HepG2 (cell line): ENCODE measurements around the gene VWA5B1. TPM values are rescaled to one million over a fixed set of nuclear protein-coding genes. Genes with fewer than 3 reads are reported as not detected.

ENCODE experiments used
- ATAC-seq: fragments of 200-7000 bp; cut with Tn5 transposase; 3 replicates; pipeline ENCODE4 v1.9.1; 2020; ENCODE audit warnings: mild to moderate bottlenecking, moderate library complexity
- BruUV-seq: library from RNA; stranded (reverse); fragments of 400-500 nt; replicated peaks from 2 replicates; lab custom pipeline; 2021; lab: Mats Ljungman, UMichigan
- CTCF ChIA-PET: fragments of 300-600 bp; formaldehyde crosslinking; extraction: SDS; loops from one replicate; lab custom pipeline; 2021; ENCODE audit warnings: low total read pairs, inconsistent platforms, low intra/inter-chr PET ratio; lab: Yijun Ruan, JAX
- POLR2A ChIA-PET: fragments of 350-600 bp; sonication (Branson Sonifier 250); formaldehyde crosslinking; loops from one replicate; lab custom pipeline; 2020; ENCODE audit warnings: antibody characterized with exemption, inconsistent platforms; lab: Yijun Ruan, JAX
- DNase-seq: peaks from one replicate; pipeline ENCODE4 v3.0.0-alpha.2; 2015; ENCODE audit warnings: low spot score
- FAIRE-seq: peaks from 3 replicates; lab custom pipeline; 2011; peaks lifted over from hg19 to GRCh38; lab: Jason Lieb, UNC
- H2AFZ ChIP-seq: one replicate; pipeline ENCODE4 v1.6.1; 2011; ENCODE audit warnings: low read length, inconsistent platforms
- H3K27ac ChIP-seq: fragments of 300-600 bp; 3 replicates; pipeline ENCODE4 v1.8.0; 2011; ENCODE audit warnings: mixed run types, mild to moderate bottlenecking, mixed read lengths, low read length, inconsistent platforms; ENCODE audit not compliant: insufficient read depth; ENCODE audit errors: extremely low read length
- H3K27me3 ChIP-seq, 2 experiments: fragments of 200-600 bp in 1 of 2; 2 replicates in 1 of 2; 3 replicates in 1 of 2; pipeline versions ENCODE4 v1.6.0 to v1.8.0; 2011; ENCODE audit warnings: low read length in 2 of 2, mild to moderate bottlenecking in 2 of 2, moderate library complexity in 2 of 2, inconsistent platforms in 1 of 2; ENCODE audit not compliant: insufficient read depth in 2 of 2, control insufficient read depth in 1 of 2
- H3K36me3 ChIP-seq, 2 experiments: fragments of 200-600 bp in 1 of 2; replicated peaks in 1 of 2; 2 replicates in 1 of 2; 3 replicates in 1 of 2; pipeline versions ENCODE4 v1.5.1 to v1.8.0; 2011; ENCODE audit warnings: low read length in 2 of 2, inconsistent platforms in 1 of 2; ENCODE audit not compliant: insufficient read depth in 2 of 2, control insufficient read depth in 1 of 2
- H3K4me1 ChIP-seq: 2 replicates; pipeline ENCODE4 v1.5.1; 2012; ENCODE audit warnings: low read length, inconsistent platforms; ENCODE audit not compliant: insufficient read depth
- H3K4me2 ChIP-seq: 2 replicates; pipeline ENCODE4 v1.6.0; 2011; ENCODE audit warnings: low read depth, low read length, inconsistent platforms
- H3K4me3 ChIP-seq, 3 experiments: fragments of 200-600 bp in 1 of 3; sonication (generic), shearing (Covaris generic) in 1 of 3; replicated peaks in 1 of 3; 2 replicates each; pipeline ENCODE4 v1.5.1; 2011 to 2016; ENCODE audit warnings: low read length in 3 of 3, inconsistent platforms in 2 of 3, low read depth in 2 of 3, mild to moderate bottlenecking in 2 of 3, control low read depth in 1 of 3, mixed read lengths in 1 of 3; ENCODE audit not compliant: insufficient read depth in 1 of 3
- H3K79me2 ChIP-seq: one replicate; pipeline ENCODE4 v1.6.1; 2011; ENCODE audit warnings: low read length, inconsistent platforms; ENCODE audit not compliant: insufficient read depth
- H3K9ac ChIP-seq: 2 replicates; pipeline ENCODE4 v1.6.0; 2011; ENCODE audit warnings: mild to moderate bottlenecking, low read depth, low read length, inconsistent platforms; ENCODE audit not compliant: insufficient read depth
- H3K9me3 ChIP-seq: 2 replicates; pipeline ENCODE4 v1.5.1; 2012; ENCODE audit warnings: mild to moderate bottlenecking, low read length
- H4K20me1 ChIP-seq: 2 replicates; pipeline ENCODE4 v1.6.0; 2011; ENCODE audit warnings: inconsistent platforms, mild to moderate bottlenecking, low read length, moderate library complexity; ENCODE audit not compliant: insufficient read depth
- GTF2F1 ChIP-seq: fragments of 150-350 bp; IDR thresholded peaks from 2 replicates; pipeline ENCODE4 v1.6.1; 2014; ENCODE audit warnings: low read length
- TMF1 ChIP-seq: sonication (generic); formaldehyde crosslinking; IDR thresholded peaks from 2 replicates; pipeline ENCODE4 v1.8.1; 2022; ENCODE audit warnings: low read depth, missing genetic modification reagents
- ZNF224 ChIP-seq: sonication (generic); formaldehyde crosslinking; IDR thresholded peaks from 2 replicates; pipeline ENCODE4 v1.5.0; 2020; ENCODE audit warnings: mild to moderate bottlenecking, missing genetic modification reagents
- WGBS: methylation state at CpG from one replicate; pipeline ENCODE4 v1.1.6; 2017; ENCODE audit warnings: low lambda C conversion rate; 5-methylcytosine and 5-hydroxymethylcytosine counted together
- in situ Hi-C: cut with HindIII; loops from 2 replicates; pipeline ENCODE4 v1.10.0; 2017; ENCODE audit warnings: low pct_unique_long_range_greater_than_20kb; ENCODE audit not compliant: extremely low pct_ligation_motif_present
- intact Hi-C: fragments of 100-400 bp; cut with micrococcal nuclease; formaldehyde crosslinking; loops from one replicate; pipeline ENCODE4 v1.10.0; 2022; ENCODE audit not compliant: unreplicated experiment
- polyA plus RNA-seq, 8 experiments: library from polyadenylated mRNA; depleted of rRNA in 3 of 8; stranded (reverse) in 7 of 8; unstranded in 1 of 8; fragments of >200 nt; fragmentation: Illumina TruSeq in 4 of 8; extraction: Trizol in 4 of 8; gene quantifications; 2 replicates each; pipeline versions ENCODE4 v1.2.1 to v1.2.3, GENCODE V29; 2011 to 2016; ENCODE audit warnings: low read depth in 4 of 8, missing spikeins in 1 of 8, mixed read lengths in 1 of 8; ENCODE audit not compliant: insufficient read depth in 1 of 8
- total RNA-seq, 5 experiments: library from RNA; depleted of rRNA; stranded (reverse); fragments of >200 nt; fragmentation: Illumina TruSeq; extraction: Trizol; gene quantifications; 2 replicates each; pipeline ENCODE4 v1.2.3, GENCODE V29; 2016; ENCODE audit warnings: low read depth in 1 of 5
- TF ChIP-seq, protein P1 (sequence below): sonication (generic); formaldehyde crosslinking; IDR thresholded peaks from 2 replicates; pipeline ENCODE4 v1.5.0; 2020; ENCODE audit warnings: missing genetic modification reagents, mild to moderate bottlenecking, borderline replicate concordance

VWA5B1 gene
- total and polyA plus RNA-seq, 2 of the 13 experiments (the other 11 are each of a cell fraction or from before 2014, with no cell fraction given), result not detected

DNA sequence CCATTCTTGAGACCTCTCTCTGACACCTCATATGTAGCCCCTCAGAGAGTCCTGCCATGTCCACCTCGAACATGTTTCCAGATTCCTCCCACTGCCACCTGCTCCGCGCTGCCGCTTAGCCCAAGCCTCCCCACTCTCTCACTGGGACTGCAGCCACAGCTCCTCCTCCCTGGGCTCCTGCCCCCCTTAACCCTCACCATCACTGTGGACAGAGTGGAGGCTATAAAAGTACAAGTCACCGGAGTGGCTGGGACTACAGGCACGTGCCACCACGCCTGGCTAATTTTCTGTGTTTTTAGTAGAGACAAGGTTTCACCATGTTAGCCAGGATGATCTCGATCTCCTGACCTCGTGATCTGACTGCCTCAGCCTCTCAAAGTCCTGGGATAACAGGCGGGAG, 77.0 kb downstream of the VWA5B1 start:
- Histone ChIP-seq H3K27ac (no peak overlapping the region), H3K9me3 (no peaks in the 10 kb centered on the region), H3K4me1 (peaks cover 8% of the 10 kb centered on the region; the same call in 1 of the 2 replicates), H3K4me3 (no peak overlapping the region), H3K79me2 (no peaks in the 10 kb centered on the region), H4K20me1 (no peaks in the 10 kb centered on the region), H3K9ac (no peak overlapping the region), H2AFZ (no peak overlapping the region), H3K36me3 (no peaks in the 10 kb centered on the region), H3K4me2 (no peak overlapping the region), H3K27me3 (peaks cover 5 to 42% of the 10 kb centered on the region in 2 experiments)
- in situ Hi-C loops (no loop called here), intact Hi-C loops (no loop called here)
- ChIA-PET CTCF (no interaction called here), POLR2A (no interaction called here)
- 17% methylated on average over 10 of the region's 10 CpGs for WGBS
- TF ChIP-seq TMF1 (CRISPR knock-in tag) (no peak), ZNF224 (CRISPR knock-in tag) (no peak)
- FAIRE-seq, result no peak
- BruUV-seq, result no TSS peak
- ATAC-seq, result no peak
- DNase-seq, result no peak

GRCh38 chr1:20368866-20369470, 78.3 kb downstream of the VWA5B1 start:
- WGBS, result 18% methylated on average over 7 of the region's 7 CpGs

More at GRCh38 chr1:20368866-20369470, 78.3 kb downstream of the VWA5B1 start:
- peaks cover 5 to 38% of the 10 kb centered on the region in 2 experiments for H3K27me3 ChIP-seq
- H3K27ac ChIP-seq, result no peak overlapping the region
- no peaks in the 10 kb centered on the region for H3K36me3 ChIP-seq
- H3K9ac ChIP-seq, result no peak overlapping the region
- no peak overlapping the region for H3K4me2 ChIP-seq
- no peak overlapping the region for H2AFZ ChIP-seq
- H3K4me1 ChIP-seq, result peaks cover 8% of the 10 kb centered on the region; the same call in 1 of the 2 replicates
- ChIA-PET POLR2A (no interaction called here), CTCF (no interaction called here)
- in situ Hi-C loops (no loop called here), intact Hi-C loops (no loop called here)
- H3K4me3 ChIP-seq, result no peak overlapping the region
- H4K20me1 ChIP-seq, result no peaks in the 10 kb centered on the region
- TF ChIP-seq, protein P1, sequence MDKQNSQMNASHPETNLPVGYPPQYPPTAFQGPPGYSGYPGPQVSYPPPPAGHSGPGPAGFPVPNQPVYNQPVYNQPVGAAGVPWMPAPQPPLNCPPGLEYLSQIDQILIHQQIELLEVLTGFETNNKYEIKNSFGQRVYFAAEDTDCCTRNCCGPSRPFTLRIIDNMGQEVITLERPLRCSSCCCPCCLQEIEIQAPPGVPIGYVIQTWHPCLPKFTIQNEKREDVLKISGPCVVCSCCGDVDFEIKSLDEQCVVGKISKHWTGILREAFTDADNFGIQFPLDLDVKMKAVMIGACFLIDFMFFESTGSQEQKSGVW (CRISPR knock-in tag), result no peak
- no peak for TF ChIP-seq GTF2F1
- H3K9me3 ChIP-seq, result no peaks in the 10 kb centered on the region
- H3K79me2 ChIP-seq, result no peaks in the 10 kb centered on the region
- FAIRE-seq, result no peak
- no peak for DNase-seq
- ATAC-seq, result no peak
- BruUV-seq, result no TSS peak
